GM18858 (cell line): Measurements from ENCODE around the gene BIRC7.

Source experiments
- ATAC-seq: cut with Tn5 transposase; IDR thresholded peaks from one replicate; pipeline ENCODE4 v1.9.1; 2021; ENCODE audit not compliant: unreplicated experiment

BIRC7 gene

GRCh38 chr20:63223826-63224207, 11.9 kb upstream of the BIRC7 start:
- no peak for ATAC-seq

GRCh38 chr20:63224412-63225081, 11.2 kb upstream of the BIRC7 start:
- ATAC-seq: no peak

GRCh38 chr20:63225082-63225454, 10.6 kb upstream of the BIRC7 start:
- ATAC-seq: no peak

DNA sequence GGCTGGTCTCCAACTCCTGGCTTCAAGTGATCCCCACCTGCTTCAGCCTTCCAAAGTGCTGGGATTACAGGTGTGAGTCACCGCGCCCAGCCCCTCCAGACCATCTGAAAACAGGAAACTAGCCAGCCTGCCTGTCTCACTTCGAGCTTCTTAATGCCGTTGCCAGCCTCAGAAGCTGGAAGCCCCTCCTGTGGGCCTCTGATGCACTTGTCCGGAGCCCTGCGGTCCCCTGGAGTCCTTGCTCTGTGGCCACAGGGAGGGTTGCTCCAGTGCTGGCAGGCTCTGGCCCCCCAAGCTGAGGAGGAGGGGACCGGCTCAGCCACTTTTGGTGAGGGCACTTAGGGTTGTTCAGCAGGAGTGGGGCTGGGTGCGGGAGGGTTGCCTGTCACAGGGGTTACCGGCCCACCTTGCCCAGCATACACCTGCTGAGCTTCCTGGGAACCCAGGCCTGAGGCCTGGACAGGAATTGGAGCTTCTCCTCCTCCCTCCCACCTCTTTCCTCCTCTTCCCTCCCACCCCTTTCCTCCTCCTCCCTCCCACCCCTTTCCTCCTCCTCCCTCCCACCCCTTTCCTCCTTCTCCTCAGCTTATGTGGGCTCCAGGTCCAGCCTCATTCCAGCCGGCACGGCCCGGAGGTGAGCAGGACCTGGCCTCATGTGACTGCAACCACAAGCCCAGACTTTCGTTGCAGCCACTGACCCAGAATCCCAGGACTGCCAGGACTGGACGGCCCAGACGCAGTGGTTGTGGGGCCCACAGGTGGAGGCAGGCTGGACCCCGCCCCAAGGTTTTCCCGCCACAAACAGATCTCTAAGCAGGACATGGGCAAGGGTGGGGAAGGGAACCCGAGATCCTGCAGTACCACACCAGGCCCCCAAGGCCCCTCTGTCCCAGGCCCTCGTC, 9.4 kb upstream of the BIRC7 start:
- ATAC-seq: no peak

DNA sequence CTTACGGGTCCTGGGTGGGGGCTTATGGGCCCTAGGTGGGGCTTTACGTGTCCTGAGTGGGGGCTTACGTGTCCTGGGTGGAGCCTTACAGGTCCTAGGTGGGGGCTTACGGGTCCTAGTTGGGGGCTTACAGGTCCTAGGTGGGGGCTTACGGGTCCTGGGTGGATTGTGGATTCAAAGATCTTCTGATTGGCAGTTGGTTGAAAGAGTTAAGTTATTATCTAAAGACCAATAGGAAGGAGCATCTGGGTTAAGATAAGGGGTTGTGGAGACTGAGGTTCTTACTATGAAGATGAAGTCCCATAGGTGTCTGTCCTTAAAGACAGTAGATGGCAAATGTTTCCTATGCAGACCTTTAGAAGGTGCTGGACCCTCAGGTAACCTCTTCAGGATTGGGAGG, 8.4 kb upstream of the BIRC7 start:
- ATAC-seq: no peak

DNA sequence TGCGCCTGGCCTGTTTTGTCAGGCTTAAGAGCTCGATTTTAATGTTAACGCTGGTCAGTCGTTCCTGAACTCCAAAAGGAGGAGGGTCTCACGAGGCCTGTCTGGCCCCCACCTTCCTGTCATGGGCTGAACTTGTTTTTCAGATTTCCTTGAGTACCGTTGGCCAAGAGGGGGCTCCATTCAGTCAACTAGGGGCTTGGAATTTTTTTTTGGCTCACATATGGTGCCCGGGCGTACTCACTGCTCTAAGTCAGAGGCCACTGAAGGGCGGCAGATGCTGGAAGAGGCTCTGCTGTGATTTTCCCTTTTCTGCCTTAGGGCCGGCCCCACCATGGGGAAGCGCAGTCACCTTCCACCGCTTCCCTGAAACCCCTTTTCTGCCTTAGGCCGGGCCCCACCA, 6.9 kb upstream of the BIRC7 start:
- no peak for ATAC-seq

- ATAC-seq: no peak
Observed at GRCh38 chr20:63230800-63231268, 4.9 kb upstream of the BIRC7 start.

DNA sequence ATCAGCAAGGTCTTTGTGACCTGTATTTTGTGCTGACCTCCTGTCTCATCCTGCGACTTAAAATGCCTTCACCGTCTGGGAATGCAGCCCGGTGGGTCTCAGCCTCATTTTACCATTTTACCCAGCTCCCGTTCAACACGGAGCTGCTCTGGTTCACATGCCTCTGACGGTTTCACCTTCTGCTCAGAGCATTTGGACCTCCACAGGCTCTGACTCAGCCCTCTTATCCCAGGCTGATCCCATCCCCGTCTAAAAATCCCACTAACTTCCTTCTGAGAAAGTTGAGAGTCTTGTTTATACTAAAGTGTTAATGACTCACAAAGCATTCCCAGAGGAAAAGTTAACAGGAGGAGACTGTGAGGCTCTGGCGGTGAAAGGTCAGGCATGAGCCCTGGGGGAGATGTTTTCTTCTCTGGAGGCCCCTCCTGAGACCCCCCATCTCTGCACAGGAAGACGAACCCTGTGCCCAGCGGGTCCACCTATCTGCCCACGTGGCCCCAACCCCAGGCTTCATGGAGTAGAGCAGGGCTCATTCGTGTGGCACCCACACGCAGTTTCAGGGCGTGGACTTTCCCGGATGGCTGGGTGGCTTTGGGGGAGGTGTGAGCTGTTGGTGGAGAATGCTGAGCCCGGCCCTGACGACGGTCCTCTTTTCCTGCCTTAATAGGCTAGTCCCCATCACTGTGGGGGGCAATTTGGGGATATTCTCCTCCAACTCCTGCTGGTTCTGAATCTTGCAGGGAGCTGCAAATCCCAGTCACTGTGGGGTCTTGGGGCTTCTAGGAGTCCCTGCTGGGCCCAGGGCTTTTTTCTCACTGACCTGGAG, 3.3 kb upstream of the BIRC7 start:
- no peak for ATAC-seq

DNA sequence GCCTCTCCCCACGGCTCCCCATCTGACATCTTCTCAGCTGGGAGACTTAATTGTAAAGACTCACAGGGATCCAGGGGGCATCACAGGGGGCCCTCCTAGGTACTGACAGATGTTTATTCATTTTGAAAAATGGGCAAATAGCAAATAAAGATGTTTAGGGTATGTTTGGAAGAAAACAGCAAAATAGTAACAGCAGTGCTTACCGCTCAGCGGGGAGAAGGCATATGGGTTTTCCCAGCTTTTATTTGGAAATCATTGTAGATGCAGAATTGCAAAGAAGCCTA, 2.7 kb upstream of the BIRC7 start:
- no peak for ATAC-seq

DNA sequence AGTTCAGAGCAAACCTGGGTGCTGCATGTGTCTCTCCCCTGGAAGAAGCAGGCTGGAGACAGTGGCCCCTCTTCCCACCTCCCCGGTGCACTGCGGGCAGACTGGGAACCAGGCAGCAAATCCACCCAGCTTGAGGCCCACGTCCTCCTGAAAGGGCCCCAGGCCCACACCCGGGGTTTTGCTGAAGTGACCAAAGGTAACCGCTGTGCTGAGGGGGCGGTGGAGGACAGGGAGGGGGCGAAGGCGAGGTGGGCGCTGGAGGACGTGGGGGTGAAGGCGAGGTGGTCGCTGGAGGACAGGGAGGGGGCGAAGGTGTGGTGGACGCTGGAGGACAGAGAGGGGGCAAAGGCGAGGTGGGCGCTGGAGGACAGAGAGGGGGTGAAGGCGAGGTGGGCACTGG, 1.8 kb upstream of the BIRC7 start:
- no peak for ATAC-seq

DNA sequence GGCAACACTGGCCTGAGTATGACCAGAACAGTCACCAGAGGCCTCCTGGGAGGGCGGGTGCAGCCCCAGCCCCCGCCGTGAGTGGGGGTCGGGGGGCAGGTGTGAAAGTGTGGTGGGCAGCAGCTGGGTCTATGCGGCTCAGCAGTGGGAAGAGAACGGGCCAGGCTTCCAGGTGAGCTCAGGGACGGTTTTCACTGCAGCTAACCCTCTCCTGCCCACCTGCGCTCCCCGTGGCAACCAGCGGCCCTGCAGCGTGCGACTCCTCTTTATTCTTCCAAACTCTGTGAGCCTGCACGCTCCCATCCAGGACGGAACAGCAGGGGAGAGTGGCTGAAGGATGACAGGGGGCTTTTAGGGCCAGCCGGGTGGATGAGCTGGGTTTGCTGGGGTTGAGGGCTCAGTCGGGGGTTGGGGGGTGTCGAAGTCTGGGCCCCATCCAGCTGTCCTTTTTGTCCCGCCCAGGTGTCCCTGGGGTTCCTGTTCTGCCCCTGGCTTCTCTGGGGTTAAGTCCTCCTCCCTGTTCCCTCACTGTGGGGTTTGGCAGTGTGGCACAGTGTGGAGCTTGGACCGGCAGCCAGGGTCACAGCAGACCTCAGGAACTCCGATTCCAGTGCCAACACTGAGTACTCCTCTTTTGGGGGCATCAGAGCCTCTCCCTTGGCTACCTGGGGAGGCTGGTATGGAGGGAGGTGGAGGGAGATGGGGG, 859 bp upstream of the BIRC7 start:
- ATAC-seq: no peak

DNA sequence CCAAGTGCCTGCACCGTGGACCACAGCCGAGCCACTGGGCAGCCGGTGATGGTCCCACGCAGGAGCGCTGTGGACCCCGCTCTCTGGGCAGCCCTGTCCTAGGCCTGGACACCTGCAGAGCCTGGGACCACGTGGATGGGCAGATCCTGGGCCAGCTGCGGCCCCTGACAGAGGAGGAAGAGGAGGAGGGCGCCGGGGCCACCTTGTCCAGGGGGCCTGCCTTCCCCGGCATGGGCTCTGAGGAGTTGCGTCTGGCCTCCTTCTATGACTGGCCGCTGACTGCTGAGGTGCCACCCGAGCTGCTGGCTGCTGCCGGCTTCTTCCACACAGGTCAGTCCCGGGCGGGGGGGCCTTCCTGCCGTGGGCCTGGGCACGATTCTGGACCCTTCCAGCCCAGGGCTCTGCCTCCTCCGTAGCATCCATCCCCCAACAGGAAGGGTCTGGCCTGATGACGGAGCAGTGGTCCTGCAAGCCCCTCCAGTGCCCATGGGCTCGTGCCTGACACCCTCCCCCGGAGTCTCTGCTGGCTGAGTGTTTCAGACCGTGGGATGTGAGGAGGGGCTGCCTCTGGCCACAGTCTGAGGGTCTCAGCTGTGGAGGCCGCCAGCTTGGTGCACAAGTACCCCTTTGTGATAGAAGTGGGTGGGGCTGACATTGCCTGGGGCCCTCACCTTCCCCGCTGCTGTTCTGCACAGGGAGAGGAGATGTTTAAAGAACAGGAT, 572 bp downstream of the BIRC7 start:
- ATAC-seq: no peak

- no peak for ATAC-seq
Observed at GRCh38 chr20:63238031-63238430, 2.3 kb downstream of the BIRC7 start.

DNA sequence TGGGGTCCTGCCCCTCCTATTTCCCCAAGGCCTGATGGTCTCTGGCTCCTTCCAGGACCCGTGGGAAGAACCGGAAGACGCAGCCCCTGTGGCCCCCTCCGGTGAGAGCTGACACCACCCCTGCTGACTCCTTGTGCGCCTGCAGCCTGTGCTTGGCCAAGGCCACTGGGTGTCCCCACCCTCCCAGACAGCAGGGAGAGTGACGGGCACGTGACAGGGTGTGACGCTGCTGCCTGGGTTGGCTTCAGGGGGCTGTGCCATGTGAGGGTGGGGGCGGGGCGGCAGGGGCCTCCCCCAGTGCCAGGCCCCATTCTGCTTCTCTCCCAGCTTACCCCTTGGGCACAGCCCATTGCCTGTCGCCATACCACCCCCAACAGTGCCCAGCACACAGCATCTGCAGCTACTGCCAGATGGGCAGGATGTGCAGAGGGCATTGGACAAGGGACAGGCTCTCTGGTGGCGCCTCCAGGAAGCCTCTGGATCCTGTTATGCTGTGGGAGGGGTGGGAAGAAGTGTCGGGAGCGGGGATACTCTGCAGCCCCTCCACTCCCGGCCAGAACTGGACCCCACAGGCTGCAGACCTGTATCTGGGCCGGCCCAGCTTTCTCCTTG, 2.9 kb downstream of the BIRC7 start:
- no peak for ATAC-seq

GRCh38 chr20:63239431-63239830, 3.7 kb downstream of the BIRC7 start:
- no peak for ATAC-seq

- no peak for ATAC-seq
Observed at GRCh38 chr20:63240004-63240403, 4.3 kb downstream of the BIRC7 start.

- no peak for ATAC-seq
Observed at GRCh38 chr20:63241272-63241671, 5.6 kb downstream of the BIRC7 start.

DNA sequence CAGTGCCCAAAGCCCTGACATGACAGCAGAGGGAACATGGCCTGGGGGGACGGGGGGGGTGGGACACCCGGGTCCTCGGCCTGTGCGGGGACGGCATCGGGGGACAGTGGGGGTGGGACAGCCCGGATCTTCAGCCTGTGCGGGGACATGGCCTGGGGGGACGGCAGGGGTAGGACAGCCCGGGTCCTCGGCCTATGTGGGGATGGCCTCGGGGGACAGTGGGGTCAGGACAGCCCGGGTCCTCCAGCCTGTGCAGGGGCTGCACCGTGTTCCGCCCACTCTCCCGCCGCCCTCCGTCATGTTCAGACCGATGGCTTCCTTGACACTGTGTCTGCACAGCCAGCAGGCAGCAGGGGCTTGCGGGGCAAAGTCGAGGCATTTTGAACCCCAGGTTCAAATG, 7.0 kb downstream of the BIRC7 start:
- no peak for ATAC-seq

DNA sequence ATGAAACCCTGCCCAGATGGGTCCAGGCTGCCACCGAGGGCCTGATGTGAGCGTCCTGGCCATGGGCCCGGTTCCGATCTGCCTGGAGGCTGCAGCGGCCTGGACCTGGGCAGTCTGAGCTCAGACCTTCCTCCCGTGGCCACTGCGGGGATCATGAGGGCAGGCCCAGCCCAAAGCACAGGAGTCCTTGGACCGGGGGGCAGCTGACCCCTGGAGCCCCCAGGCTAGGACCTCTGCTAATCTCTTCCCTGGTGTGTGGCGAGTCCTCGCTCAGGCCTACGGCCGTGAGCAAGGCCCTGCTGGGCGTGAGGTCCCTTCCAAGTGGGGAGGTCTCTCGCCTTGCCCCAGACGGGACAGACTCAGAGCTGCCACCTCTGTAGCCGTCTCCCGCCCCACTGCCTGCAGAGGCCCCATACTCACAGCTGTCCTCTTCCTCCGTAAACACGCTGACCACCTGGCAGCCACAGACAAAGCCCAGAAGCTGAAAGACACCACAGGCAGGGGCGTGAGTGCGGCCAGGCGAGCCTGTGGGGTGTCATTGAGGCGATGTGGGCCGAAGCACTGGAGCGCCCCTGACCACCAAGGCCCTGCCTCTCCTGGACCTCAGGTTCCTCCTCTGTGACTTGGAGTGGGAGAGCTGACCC, 8.0 kb downstream of the BIRC7 start:
- ATAC-seq: no peak

GRCh38 chr20:63244468-63244867, 8.8 kb downstream of the BIRC7 start:
- no peak for ATAC-seq
